ENCODE results near the gene GCC2.
"Not testable (repeated sequence)": the region's sequence is repeated elsewhere in the genome, so short reads cannot be mapped to it uniquely, and the experiment has no call there.

GCC2 gene

GRCh38 chr2:108444941-108445840 is 3.8 kb upstream of the GCC2 start:
- H3K27ac ChIP-seq, result peak overlapping the region; percentile 43; the same call in 1 of the 2 replicates
- TF ChIP-seq CTCF (conservative IDR thresholded peaks at IDR 0.05; ENCODE audit: low read depth), result no peak
- POLR2A ChIA-PET (ENCODE audit: low non-redundant PET), result no interaction called here
- CTCF ChIA-PET, result no interaction called here
- no peak for DNase-seq (ENCODE audit: low spot score)

- TF ChIP-seq CTCF (conservative IDR thresholded peaks at IDR 0.05; ENCODE audit: low read depth), result no peak
- H3K27ac ChIP-seq, result no peak overlapping the region
- ChIA-PET POLR2A (ENCODE audit: low non-redundant PET) (no interaction called here), CTCF (interaction anchor here (0.6 kb wide), 1 partner anchor 49 kb away, joined by 3 read pairs; no protein-coding TSS in a partner anchor)
- DNase-seq (ENCODE audit: low spot score), result no peak
Observed at GRCh38 chr2:108446703-108447102, 2.3 kb upstream of the GCC2 start.

GRCh38 chr2:108447947-108448677 is 894 bp upstream of the GCC2 start:
- peak overlapping the region; percentile 81 for H3K27ac ChIP-seq
- CTCF ChIA-PET, result no interaction called here
- POLR2A ChIA-PET (ENCODE audit: low non-redundant PET), result no interaction called here
- TF ChIP-seq CTCF (conservative IDR thresholded peaks at IDR 0.05; ENCODE audit: low read depth), result no peak
- DNase-seq (ENCODE audit: low spot score), result no peak

- CTCF ChIA-PET, result no interaction called here
- TF ChIP-seq CTCF (conservative IDR thresholded peaks at IDR 0.05; ENCODE audit: low read depth), result no peak
- peak overlapping the region; percentile 81 for H3K27ac ChIP-seq
- POLR2A ChIA-PET (ENCODE audit: low non-redundant PET), result no interaction called here
- DNase-seq (ENCODE audit: low spot score), result peak; percentile 44
Observed at GRCh38 chr2:108449410-108450130, 564 bp downstream of the GCC2 start.

GRCh38 chr2:108450863-108451262 is 1.9 kb downstream of the GCC2 start:
- no peak overlapping the region for H3K27ac ChIP-seq
- TF ChIP-seq CTCF (conservative IDR thresholded peaks at IDR 0.05; ENCODE audit: low read depth), result no peak
- no peak for DNase-seq (ENCODE audit: low spot score)
- POLR2A ChIA-PET (ENCODE audit: low non-redundant PET), result no interaction called here
- CTCF ChIA-PET, result interaction anchor here (0.6 to 0.8 kb wide), 2 partner anchors 75 to 122 kb away, joined by 3 read pairs; no protein-coding TSS in a partner anchor

GRCh38 chr2:108451976-108452375 is 3.0 kb downstream of the GCC2 start:
- ChIA-PET POLR2A (ENCODE audit: low non-redundant PET) (no interaction called here), CTCF (no interaction called here)
- no peak overlapping the region for H3K27ac ChIP-seq
- TF ChIP-seq CTCF (conservative IDR thresholded peaks at IDR 0.05; ENCODE audit: low read depth), result no peak
- no peak for DNase-seq (ENCODE audit: low spot score)

GRCh38 chr2:108453530-108453929 is 4.5 kb downstream of the GCC2 start:
- CTCF ChIA-PET; H3K27ac ChIP-seq; POLR2A ChIA-PET (ENCODE audit: low non-redundant PET); DNase-seq (ENCODE audit: low spot score): not testable (repeated sequence)
